OCI-M2 (cell line): ENCODE data around the gene CHAF1A.

Source experiments
- DNase-seq: peaks from one replicate; lab custom pipeline; 2025; ENCODE audit not compliant: unreplicated experiment; lab: John Stamatoyannopoulos, UW

Gene CHAF1A

GRCh38 chr19:4453232-4454179 is 51.1 kb downstream of the CHAF1A start:
- DNase-seq = no peak

DNA sequence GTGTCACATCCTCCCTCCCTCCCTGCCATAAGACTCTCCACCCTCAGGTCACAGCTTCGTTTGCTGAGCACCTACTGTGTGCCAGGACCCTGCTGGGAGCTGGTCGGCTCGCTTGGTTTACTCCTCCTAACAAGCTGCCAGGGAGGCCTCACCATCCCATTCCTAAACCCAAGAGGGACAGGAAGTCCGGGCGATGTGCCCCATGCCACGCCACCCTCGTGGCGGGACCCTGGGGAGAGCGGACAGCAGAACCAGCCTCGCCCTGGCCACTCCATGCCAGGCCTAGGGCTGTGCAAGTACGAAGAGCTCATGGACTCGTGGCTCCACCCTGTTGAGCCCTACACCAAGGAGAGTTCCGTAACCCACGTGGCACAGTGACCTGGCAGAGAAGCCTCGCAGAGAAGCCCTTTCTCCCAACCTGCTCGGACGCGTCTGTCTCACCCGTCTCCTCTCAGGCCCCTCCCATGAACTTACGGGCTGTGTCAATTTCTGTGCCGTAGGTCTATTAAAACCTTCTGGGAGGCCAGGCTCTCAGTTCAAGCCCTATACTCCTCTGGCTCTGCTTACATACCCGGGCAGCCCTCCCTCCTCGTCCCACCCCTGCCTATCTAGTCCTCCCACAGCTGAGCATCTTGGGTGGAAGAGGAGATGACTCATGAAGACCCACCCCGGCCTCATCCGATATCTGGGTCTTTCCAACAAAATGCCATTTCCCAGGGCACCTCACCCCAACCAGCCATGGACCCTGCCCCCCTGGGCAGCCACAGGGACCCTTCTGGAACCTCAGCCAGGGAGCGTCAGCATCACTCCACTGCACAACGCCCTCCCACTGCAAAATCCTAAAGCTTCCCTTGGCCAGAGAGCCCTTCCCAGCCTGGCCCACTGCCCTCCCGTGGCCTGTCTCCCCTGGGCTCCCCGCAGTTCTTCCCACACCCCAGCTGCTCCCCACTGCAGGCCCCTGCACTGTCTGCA is 52.6 kb downstream of the CHAF1A start:
- no peak for DNase-seq

GRCh38 chr19:4455719-4456475 is 53.5 kb downstream of the CHAF1A start:
- no peak for DNase-seq

DNA sequence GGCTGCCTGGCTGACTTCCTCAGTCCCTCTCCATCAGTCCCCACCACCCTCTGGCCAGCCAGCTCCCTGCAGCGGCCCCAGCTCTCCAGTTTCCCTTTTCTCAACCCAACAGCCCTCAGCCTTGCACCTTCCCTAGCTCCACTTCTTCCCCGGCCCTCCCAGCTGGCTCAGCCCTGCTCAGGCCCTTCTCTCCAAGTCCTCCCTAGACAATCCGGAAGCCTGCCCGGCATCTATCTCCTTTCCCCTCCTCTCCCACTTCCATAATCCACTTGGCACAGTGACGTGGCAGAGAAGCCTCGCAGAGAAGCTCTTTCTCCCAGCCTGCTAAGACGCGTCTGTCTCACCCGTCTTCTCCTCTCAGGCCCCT is 54.0 kb downstream of the CHAF1A start:
- DNase-seq = no peak

DNA sequence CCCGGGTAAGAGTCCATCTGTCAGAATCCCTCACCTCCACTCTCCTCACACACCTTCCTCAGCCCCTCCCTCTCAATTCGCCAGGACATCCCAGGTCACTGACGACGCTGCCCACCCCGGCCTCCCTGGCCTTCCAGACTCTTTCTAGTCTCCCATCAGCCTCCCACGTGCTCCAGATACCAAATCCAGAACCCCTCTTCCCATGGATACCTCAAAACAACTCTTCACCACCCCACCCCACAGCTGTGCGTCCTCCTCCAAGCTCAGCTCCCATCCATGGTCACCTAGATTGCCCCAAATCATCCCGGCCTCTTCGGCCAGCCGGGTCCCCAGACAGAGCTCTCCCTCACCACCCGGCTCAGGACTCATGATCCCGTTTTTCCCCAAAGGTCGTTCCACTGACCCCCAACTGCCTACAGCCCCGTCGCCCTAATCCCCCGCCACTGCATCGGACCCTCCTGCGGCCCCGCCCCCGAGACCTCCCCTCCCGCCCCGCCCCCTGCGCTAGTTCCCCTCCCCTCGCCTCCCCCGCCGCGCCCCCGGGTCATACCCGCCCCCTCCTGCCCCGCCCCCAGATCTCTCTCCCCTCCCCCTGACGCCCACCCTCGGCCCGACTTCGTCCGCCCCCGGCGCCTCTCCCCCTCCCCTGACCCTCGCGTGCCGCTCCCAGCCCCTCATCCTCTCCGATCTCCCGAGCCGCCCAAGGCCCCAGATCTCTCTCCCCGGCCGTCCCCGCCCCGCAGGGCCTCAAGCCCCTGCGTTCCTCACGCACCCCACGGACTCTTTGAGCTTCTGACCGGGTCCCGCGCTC is 54.6 kb downstream of the CHAF1A start:
- no peak for DNase-seq

- peak; percentile 79 for DNase-seq
Measured at GRCh38 chr19:4457654-4458395, 55.4 kb downstream of the CHAF1A start, which contains the start of gene UBXN6. UBXN6 (minus strand) TSS chr19:4457794; CDS start chr19:4457697, 97 bp downstream.

DNA sequence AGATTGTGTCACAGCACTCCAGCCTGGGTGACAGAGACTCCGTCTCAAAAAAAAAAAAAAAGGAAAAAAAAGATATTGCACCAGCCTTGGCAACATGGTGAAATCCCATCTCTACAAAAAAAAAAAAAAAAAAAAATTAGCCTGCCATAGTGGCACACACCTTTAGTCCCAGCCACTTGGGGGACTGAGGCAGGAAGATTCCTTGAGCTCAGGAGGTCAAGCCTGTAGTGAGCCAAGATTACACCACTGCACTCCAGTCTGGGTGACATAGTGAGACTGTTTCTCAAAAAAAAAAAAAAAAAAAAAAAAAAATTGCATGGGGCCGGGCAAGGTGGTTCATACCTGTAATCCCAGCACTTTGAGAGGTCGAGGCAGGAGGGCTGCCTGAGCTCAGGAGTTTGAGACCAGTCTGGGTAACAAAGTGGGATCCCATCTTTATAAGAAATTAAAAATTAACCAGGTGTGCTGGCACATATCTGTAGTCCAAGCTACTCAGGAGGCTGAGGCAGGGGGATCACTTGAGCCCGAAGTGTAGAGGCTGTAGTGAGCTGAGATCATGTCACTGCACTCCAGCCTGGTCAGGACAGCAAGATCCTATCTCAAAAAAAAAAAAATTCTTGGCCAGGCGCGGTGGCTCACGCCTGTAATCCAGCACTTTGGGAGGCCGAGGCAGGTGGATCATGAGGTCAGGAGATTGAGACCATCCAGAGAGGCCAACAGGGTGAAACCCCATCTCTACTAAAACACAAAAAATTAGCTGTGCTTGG is 62.6 kb downstream of the CHAF1A start:
- no peak for DNase-seq

DNA sequence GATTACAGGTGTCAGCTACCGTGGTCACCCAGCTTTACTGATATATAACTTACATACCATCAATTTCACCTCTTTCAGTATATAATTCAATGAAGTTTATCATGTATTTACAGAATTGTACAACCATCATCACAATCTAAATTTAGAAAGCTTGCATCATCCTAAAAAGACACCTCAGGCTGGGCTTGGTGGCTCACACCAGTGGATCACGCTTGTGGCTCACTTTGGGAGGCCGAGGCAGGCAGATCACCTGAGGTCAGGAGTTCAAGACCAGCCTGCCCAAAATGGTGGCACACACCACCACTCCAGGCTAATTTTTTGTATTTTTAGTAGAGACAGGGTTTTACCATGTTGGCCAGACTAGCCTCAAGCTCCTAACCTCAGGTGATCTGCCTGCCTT is 65.4 kb downstream of the CHAF1A start:
- no peak for DNase-seq

GRCh38 chr19:4471403-4472173 is 69.1 kb downstream of the CHAF1A start:
- DNase-seq = peak; percentile 97

GRCh38 chr19:4472174-4472974 is 69.9 kb downstream of the CHAF1A start, which contains the start of gene HDGFL2:
HDGFL2 (plus strand) TSS chr19:4472297; CDS start chr19:4472351, 54 bp downstream.
- DNase-seq = no peak

- no peak for DNase-seq
Measured at GRCh38 chr19:4473011-4473762, 70.7 kb downstream of the CHAF1A start.

- no peak for DNase-seq
Measured at GRCh38 chr19:4473763-4474513, 71.5 kb downstream of the CHAF1A start.

DNA sequence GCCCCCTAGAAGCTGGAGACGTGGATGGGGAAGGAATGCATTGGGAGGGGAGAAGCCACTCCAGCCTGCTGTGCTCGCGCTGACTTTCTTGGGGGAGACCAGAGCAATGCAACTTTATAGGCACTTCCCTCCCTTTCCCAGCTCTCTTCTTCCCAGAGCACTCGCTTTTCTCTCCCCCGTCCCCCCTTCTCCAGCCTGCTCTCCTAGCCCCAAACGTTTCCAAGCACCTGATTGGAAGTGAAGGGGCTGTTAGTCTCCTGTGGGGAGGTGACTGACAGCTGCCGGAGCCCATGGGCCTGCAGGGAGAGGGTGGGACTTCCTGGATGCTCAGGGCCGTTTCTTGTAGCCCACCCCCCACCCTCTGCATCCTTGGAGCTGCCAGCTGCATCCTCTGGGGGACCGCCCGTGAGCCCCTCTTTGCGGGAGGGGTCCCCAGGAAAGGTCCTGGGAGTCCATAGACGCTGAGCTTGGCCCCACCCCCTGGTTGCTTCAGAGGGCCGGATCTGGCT is 72.1 kb downstream of the CHAF1A start:
- no peak for DNase-seq

DNA sequence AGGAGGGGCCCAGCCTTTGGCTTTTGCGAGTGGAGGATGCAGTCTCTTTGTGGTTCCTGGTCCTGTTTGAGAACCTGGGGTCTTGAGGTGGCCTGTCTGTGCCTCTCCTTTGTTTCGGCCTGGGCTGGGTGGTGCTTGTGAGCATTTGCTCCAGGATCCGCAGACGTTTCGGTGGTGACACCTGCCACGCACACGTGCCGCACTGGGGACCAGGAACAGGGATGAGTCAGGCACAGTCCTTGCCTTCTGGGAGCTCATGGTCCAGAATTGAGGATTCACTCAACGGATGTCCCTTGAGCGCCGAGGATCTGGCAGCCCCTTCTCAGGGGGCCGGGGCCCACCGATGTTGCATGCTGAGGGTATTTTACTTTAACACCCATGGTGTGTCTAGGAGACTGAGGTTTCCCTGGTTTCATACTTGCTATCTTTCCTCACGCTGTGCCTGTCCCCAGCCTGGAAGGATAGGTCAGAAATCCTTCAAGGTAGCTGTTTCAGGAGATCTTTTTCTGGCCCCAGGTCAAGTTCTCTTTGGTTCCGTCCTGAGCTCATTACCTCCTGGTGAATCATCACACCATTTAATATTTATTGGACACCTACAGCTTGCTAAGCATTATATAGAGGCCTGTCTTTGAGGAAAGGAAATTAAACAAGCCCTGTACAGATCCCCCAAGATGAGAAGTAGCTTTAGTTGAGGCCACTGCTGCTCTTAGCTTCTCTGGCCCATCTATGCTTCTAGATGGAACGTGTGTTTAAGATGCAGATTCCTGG is 74.8 kb downstream of the CHAF1A start:
- no peak for DNase-seq
